DOHH2 (cell line): ENCODE results near the gene BLID.

Experiments
- CTCF ChIP-seq: fragments of 200-600 bp; sonication (generic); IDR thresholded peaks from one replicate; pipeline ENCODE4 v1.5.1; 2014; ENCODE audit warnings: antibody characterized with exemption, mild to moderate bottlenecking, low read depth, low read length; ENCODE audit not compliant: poor library complexity, severe bottlenecking
- EZH2phosphoT487 ChIP-seq: fragments of 200-600 bp; sonication (generic); IDR thresholded peaks from 2 replicates; pipeline ENCODE4 v1.6.1; 2017; ENCODE audit warnings: borderline replicate concordance, mild to moderate bottlenecking, antibody characterized with exemption, low read length, moderate library complexity, mixed read lengths

- TF ChIP-seq CTCF (no peak), EZH2phosphoT487 (no peak)
Observed at GRCh38 chr11:122075016-122075415, 41.0 kb downstream of the BLID start.
